ACHN (cell line): ENCODE results near the gene SZT2.
"Not testable (repeated sequence)": the region's sequence is repeated elsewhere in the genome, so short reads cannot be mapped to it uniquely, and the experiment has no call there.

Experiments used
- DNase-seq: peaks from one replicate; pipeline ENCODE4 v3.0.0-alpha.2; 2015
- in situ Hi-C: cut with HindIII; loops from 2 replicates; pipeline ENCODE4 v1.10.0; 2017; ENCODE audit warnings: low sequenced_read_pairs, low pct_ligation_motif_present, low pct_unique_long_range_greater_than_20kb

The SZT2 gene

DNA sequence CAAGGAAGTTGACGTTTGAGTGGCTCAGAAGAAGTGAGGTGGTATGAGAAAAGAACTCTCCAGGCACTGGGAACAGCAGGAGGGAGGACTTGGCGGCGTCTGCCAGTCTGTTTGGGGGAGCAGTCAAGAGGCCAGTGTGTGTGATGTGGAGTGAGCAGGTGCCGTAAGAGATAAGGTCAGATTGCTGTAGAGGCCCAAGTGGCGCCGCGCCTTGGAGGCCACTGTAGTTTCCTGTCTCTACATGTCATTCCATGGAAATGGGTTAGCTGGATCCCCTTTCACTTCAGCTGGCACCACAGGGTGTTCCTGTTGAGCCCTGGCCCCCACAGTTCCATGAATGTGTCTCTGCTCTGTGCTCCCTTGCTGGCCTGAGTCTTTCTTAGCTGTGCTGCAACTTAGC lies 105.5 kb downstream of the SZT2 start:
- in situ Hi-C loops = no loop called here
- no peak for DNase-seq

DNA sequence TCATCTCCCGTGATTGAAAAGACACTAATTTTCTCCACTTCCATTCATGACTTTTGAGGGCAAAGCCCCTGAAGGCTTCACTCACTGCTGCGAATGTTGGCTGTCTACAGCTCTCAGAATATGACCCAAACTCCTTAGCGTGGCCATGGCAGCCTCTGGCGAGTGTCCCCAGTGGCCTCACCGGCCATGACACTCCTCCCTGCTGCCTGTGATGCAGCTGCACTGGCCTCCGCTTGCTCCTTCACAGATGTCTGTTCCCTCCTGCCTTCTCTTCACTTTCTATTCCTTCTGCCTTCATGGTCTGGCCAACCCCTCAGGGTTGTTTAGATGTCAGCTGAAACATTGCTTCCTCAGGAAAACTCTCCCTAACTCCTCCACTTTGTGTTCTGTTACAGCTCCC lies 110.2 kb downstream of the SZT2 start:
- in situ Hi-C loops = no loop called here
- no peak for DNase-seq

DNA sequence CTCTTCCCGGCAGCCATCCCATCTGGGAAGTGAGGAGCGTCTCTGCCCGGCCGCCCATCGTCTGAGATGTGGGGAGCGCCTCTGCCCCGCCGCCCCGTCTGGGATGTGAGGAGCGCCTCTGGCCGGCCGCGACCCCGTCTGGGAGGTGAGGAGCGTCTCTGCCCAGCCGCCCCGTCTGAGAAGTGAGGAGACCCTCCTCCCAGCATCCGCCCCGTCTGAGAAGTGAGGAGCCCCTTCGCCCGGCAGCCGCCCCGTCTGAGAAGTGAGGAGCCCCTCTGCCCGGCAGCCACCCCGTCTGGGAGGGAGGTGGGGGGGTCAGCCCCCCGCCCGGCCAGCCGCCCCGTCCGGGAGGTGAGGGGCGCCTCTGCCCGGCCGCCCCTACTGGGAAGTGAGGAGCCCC lies 112.1 kb downstream of the SZT2 start:
- in situ Hi-C loops, DNase-seq: not testable (repeated sequence)

DNA sequence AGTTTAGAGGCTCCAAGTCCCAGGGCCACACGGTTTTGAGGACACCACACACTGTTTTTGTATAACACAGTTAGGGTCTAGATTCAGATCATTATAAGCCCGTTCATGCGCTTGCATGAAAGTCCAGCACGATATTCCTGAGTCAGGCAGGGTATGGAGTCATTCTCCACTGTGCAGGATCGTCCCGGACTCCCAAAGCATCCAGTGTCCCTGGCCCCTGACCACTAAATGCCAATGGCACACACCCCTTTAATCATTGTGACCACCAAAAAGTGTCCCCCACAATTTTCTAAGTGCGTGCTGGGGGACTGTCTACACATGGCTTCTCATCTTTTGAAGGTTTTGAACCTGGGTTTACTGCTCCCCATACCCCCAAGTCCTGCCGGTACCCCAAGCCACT lies 113.8 kb downstream of the SZT2 start:
- DNase-seq = no peak
- in situ Hi-C loops = no loop called here
